GM12878 (cell line): ENCODE data around the gene RTN4.

ENCODE experiments used
- BACH1 ChIP-seq: fragments of 450-650 bp; IDR thresholded peaks from 2 replicates; pipeline ENCODE4 v1.6.1; 2017; ENCODE audit warnings: mild to moderate bottlenecking, borderline replicate concordance
- CREB1 ChIP-seq: IDR thresholded peaks from 2 replicates; pipeline ENCODE4 v1.6.1; 2012; ENCODE audit warnings: low read depth, mild to moderate bottlenecking, inconsistent platforms
- IKZF1 ChIP-seq: fragments of 450-650 bp; conservative IDR thresholded peaks from 2 replicates; pipeline ENCODE4 v1.6.1; 2017; ENCODE audit warnings: antibody characterized with exemption, mild to moderate bottlenecking
- MTA2 ChIP-seq: fragments of 450-650 bp; IDR thresholded peaks from 2 replicates; pipeline ENCODE4 v1.6.1; 2016; ENCODE audit warnings: low read depth, mild to moderate bottlenecking, moderate library complexity
- POLR2A ChIP-seq: IDR thresholded peaks from 2 replicates; pipeline ENCODE4 v1.6.1; 2011; ENCODE audit warnings: low read depth, mild to moderate bottlenecking, low read length
- ZNF274 ChIP-seq: IDR thresholded peaks from one replicate; pipeline ENCODE4 v1.8.0; 2011; ENCODE audit not compliant: insufficient read length, insufficient read depth
- ZSCAN29 ChIP-seq: fragments of 450-650 bp; IDR thresholded peaks from 2 replicates; pipeline ENCODE4 v1.6.1; 2017; ENCODE audit warnings: mild to moderate bottlenecking, moderate library complexity
- TF ChIP-seq, protein P1 (sequence below): fragments of 450-650 bp; IDR thresholded peaks from 2 replicates; pipeline ENCODE4 v1.6.1; 2018; ENCODE audit warnings: mild to moderate bottlenecking, low read depth, moderate library complexity; ENCODE audit not compliant: partially characterized antibody
- TF ChIP-seq, protein P2 (sequence below): IDR thresholded peaks from 2 replicates; pipeline ENCODE4 v1.6.1; 2012; ENCODE audit warnings: low read depth, low read length, improper control_type of control experiment
- TF ChIP-seq, protein P3 (sequence below), 3 experiments: IDR thresholded peaks in 2 of 3; conservative IDR thresholded peaks in 1 of 3; 2 replicates each; pipeline ENCODE4 v1.5.1; 2011; ENCODE audit warnings: low read depth in 3 of 3, low read length in 3 of 3, mild to moderate bottlenecking in 3 of 3, control low read depth in 2 of 3, moderate library complexity in 2 of 3, inconsistent platforms in 1 of 3, mixed read lengths in 1 of 3; ENCODE audit not compliant: control insufficient read depth in 2 of 3, insufficient read depth in 1 of 3; ENCODE audit errors: extremely low read depth in 1 of 3
- TF ChIP-seq, protein P4 (sequence below): IDR thresholded peaks from 2 replicates; pipeline ENCODE4 v1.6.1; 2012; ENCODE audit warnings: mild to moderate bottlenecking, low read depth, low read length
- TF ChIP-seq, protein P5 (sequence below): IDR thresholded peaks from 2 replicates; pipeline ENCODE4 v1.6.1; 2011; ENCODE audit warnings: low read depth, low read length, improper control_type of control experiment, borderline replicate concordance

DNA sequence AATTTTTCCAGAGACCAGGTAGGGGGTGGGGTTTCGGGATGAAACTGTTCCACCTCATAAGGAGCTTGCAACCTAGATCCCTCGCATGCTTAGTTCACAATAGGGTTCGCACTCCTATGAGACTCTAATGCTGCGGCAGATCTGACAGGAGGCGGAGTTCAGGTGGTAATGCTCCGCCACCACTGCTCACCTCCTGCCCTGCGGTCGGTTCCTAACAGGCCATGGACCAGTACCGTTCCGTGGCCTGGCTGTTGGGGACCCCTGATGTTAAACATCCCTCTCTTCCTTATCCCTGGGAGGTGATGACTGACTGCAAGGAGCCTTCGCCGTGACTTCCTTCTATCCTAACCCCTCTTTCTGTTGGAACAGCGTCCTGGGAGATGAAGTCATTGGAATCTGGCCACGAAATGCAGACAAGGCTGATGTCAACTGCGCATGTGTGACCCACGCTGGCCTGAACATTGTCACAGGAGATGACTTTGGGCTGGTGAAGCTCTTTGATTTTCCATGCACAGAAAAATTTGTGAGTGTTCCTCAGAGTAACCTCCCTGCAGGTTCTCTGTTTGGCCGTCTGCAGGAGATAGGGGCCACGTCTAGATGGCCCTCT lies 82.4 kb downstream of the RTN4 start:
- no peak for TF ChIP-seq ZNF274
- TF ChIP-seq, protein P1, sequence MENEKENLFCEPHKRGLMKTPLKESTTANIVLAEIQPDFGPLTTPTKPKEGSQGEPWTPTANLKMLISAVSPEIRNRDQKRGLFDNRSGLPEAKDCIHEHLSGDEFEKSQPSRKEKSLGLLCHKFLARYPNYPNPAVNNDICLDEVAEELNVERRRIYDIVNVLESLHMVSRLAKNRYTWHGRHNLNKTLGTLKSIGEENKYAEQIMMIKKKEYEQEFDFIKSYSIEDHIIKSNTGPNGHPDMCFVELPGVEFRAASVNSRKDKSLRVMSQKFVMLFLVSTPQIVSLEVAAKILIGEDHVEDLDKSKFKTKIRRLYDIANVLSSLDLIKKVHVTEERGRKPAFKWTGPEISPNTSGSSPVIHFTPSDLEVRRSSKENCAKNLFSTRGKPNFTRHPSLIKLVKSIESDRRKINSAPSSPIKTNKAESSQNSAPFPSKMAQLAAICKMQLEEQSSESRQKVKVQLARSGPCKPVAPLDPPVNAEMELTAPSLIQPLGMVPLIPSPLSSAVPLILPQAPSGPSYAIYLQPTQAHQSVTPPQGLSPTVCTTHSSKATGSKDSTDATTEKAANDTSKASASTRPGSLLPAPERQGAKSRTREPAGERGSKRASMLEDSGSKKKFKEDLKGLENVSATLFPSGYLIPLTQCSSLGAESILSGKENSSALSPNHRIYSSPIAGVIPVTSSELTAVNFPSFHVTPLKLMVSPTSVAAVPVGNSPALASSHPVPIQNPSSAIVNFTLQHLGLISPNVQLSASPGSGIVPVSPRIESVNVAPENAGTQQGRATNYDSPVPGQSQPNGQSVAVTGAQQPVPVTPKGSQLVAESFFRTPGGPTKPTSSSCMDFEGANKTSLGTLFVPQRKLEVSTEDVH: no peak
- TF ChIP-seq, protein P2, sequence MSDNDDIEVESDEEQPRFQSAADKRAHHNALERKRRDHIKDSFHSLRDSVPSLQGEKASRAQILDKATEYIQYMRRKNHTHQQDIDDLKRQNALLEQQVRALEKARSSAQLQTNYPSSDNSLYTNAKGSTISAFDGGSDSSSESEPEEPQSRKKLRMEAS: no peak
- no peak for TF ChIP-seq BACH1
- TF ChIP-seq, protein P3, sequence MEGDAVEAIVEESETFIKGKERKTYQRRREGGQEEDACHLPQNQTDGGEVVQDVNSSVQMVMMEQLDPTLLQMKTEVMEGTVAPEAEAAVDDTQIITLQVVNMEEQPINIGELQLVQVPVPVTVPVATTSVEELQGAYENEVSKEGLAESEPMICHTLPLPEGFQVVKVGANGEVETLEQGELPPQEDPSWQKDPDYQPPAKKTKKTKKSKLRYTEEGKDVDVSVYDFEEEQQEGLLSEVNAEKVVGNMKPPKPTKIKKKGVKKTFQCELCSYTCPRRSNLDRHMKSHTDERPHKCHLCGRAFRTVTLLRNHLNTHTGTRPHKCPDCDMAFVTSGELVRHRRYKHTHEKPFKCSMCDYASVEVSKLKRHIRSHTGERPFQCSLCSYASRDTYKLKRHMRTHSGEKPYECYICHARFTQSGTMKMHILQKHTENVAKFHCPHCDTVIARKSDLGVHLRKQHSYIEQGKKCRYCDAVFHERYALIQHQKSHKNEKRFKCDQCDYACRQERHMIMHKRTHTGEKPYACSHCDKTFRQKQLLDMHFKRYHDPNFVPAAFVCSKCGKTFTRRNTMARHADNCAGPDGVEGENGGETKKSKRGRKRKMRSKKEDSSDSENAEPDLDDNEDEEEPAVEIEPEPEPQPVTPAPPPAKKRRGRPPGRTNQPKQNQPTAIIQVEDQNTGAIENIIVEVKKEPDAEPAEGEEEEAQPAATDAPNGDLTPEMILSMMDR (IDR thresholded peaks at IDR 0.05 in 2 of 3, conservative IDR thresholded peaks at IDR 0.05 in 1 of 3; ENCODE audit: control insufficient read depth in 2 of 3, extremely low read depth in 1 of 3, insufficient read depth in 1 of 3, low read depth in 3 of 3, low read length in 3 of 3): no peak
- TF ChIP-seq CREB1: no peak
- TF ChIP-seq, protein P4, sequence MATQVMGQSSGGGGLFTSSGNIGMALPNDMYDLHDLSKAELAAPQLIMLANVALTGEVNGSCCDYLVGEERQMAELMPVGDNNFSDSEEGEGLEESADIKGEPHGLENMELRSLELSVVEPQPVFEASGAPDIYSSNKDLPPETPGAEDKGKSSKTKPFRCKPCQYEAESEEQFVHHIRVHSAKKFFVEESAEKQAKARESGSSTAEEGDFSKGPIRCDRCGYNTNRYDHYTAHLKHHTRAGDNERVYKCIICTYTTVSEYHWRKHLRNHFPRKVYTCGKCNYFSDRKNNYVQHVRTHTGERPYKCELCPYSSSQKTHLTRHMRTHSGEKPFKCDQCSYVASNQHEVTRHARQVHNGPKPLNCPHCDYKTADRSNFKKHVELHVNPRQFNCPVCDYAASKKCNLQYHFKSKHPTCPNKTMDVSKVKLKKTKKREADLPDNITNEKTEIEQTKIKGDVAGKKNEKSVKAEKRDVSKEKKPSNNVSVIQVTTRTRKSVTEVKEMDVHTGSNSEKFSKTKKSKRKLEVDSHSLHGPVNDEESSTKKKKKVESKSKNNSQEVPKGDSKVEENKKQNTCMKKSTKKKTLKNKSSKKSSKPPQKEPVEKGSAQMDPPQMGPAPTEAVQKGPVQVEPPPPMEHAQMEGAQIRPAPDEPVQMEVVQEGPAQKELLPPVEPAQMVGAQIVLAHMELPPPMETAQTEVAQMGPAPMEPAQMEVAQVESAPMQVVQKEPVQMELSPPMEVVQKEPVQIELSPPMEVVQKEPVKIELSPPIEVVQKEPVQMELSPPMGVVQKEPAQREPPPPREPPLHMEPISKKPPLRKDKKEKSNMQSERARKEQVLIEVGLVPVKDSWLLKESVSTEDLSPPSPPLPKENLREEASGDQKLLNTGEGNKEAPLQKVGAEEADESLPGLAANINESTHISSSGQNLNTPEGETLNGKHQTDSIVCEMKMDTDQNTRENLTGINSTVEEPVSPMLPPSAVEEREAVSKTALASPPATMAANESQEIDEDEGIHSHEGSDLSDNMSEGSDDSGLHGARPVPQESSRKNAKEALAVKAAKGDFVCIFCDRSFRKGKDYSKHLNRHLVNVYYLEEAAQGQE: no peak
- TF ChIP-seq POLR2A: no peak
- TF ChIP-seq, protein P5, sequence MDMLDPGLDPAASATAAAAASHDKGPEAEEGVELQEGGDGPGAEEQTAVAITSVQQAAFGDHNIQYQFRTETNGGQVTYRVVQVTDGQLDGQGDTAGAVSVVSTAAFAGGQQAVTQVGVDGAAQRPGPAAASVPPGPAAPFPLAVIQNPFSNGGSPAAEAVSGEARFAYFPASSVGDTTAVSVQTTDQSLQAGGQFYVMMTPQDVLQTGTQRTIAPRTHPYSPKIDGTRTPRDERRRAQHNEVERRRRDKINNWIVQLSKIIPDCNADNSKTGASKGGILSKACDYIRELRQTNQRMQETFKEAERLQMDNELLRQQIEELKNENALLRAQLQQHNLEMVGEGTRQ: no peak
- no peak for TF ChIP-seq ZSCAN29
- TF ChIP-seq MTA2: no peak
- TF ChIP-seq IKZF1: no peak
